Lower leg skin (tissue), 3 donors: ENCODE results near the gene ZFAND5.

Experiments used
- CTCF ChIP-seq, 3 donors: fragments of 450-650 bp; IDR thresholded peaks; one replicate each; pipeline ENCODE4 v1.5.1; 2016; ENCODE audit warnings: antibody characterized with exemption in 3 of 3, mild to moderate bottlenecking in 3 of 3, moderate library complexity in 2 of 3
- POLR2A ChIP-seq, 2 donors: fragments of 450-650 bp; IDR thresholded peaks; one replicate each; pipeline ENCODE4 v1.6.1; 2016 to 2017; ENCODE audit warnings: antibody characterized with exemption in 2 of 2, mild to moderate bottlenecking in 1 of 2, moderate library complexity in 1 of 2

DNA sequence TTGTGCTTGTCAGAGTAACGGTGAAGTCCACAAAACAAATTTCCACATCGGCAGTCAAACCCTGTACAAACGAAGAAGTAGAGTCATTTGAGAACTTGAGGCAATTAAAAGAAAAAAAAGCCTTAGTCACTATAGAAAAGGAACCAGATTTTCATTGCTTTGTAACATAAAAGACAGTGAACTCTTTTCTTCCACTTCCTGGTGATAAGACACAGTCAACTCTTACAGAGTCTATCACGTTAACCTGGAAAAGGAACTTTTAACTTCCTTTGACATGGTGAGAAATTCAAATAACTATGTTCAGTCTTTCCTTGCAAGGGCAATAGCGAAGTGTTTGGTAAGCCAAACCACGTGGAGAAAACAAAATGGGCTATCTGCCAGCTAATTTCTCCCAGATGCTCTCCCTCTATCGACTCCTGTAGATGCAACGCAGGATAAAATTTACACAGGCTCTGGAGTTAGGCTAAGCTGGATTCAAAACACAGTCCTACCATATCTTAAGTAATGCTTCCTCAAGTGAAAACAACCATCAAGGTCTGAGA, 8.9 kb downstream of the ZFAND5 start:
- no peak for TF ChIP-seq CTCF (IDR thresholded peaks at IDR 0.05)
- TF ChIP-seq POLR2A (IDR thresholded peaks at IDR 0.05) = no peak
